Ectodermal cell (in vitro differentiated cells): Measurements from ENCODE around the gene CENPX.

Experiments used
- H3K27ac ChIP-seq: 2 replicates; pipeline ENCODE4 v1.7.0; 2013; ENCODE audit warnings: mild to moderate bottlenecking, low read depth, low read length; ENCODE audit not compliant: insufficient read depth, poor library complexity, severe bottlenecking
- H3K27me3 ChIP-seq: 2 replicates; pipeline ENCODE4 v1.7.0; 2013; ENCODE audit warnings: mild to moderate bottlenecking, low read length; ENCODE audit not compliant: insufficient read depth, control insufficient read depth, poor library complexity, severe bottlenecking
- H3K36me3 ChIP-seq: one replicate; pipeline ENCODE4 v1.7.0; 2013; ENCODE audit warnings: low read length; ENCODE audit not compliant: control insufficient read depth, insufficient read depth
- H3K4me1 ChIP-seq: one replicate; pipeline ENCODE4 v1.7.0; 2013; ENCODE audit warnings: low read length; ENCODE audit not compliant: control insufficient read depth, insufficient read depth
- H3K4me3 ChIP-seq: 2 replicates; pipeline ENCODE4 v1.7.0; 2013; ENCODE audit warnings: low read depth, low read length, control low read depth; ENCODE audit not compliant: insufficient read depth
- H3K9me3 ChIP-seq: 2 replicates; pipeline ENCODE4 v1.7.0; 2013; ENCODE audit warnings: mild to moderate bottlenecking, low read length, moderate library complexity; ENCODE audit not compliant: control insufficient read depth
- WGBS, 2 experiments: methylation state at CpG; one replicate each; pipeline ENCODE4 v1.1.7; 2013; ENCODE audit warnings: missing lambda C conversion rate in 2 of 2; 5-methylcytosine and 5-hydroxymethylcytosine counted together

Gene CENPX

DNA sequence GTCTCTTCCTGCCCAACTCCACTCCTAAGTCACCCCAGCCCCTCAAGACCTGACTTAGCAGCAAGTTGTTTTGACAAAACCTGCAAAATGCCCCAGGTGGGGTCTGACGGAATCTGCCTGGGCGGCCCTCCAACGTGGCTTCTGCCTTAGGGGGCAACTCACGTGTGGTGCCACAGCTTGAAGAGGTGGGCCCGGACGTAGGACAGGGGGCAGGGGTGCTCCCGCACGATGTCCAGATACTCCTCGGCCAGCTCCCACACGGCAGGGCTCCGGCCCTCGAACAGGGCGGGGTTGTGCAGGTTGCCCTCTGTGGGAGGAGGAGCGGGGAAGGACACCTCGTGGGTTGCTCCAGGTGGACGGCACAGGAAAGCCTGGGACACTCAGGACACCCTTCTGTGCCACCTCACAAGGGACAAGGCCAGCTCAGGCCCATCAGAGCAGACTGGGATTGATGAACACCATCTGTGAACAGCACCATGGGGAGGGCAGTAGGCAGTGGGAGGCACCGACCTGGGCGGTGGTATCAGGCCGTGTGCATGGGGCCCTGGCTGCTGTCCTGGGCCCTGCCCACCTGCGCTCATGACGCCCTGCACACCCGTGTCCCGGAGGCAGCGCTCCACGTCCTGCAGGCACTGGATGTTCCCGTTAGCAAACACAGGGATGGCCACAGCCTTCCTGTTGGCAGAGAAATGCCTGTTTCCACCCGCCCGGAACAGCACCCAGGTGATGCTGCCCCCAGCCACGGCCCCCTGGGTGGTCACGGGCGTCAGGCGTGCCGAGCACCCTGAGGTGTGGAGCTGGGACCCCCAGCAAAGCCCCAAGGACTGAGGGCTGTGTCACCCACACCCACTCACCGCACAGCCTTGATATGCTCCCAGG lies 38.6 kb upstream of the CENPX start:
- no peaks in the 10 kb centered on the region for H3K9me3 ChIP-seq
- no peak overlapping the region for H3K4me3 ChIP-seq
- H3K27ac ChIP-seq: no peak overlapping the region
- 95% methylated on average over 34 of the region's 34 CpGs for WGBS, 2 experiments
- peaks cover 23% of the 10 kb centered on the region for H3K36me3 ChIP-seq
- H3K27me3 ChIP-seq: no peaks in the 10 kb centered on the region
- peaks cover 5% of the 10 kb centered on the region for H3K4me1 ChIP-seq

DNA sequence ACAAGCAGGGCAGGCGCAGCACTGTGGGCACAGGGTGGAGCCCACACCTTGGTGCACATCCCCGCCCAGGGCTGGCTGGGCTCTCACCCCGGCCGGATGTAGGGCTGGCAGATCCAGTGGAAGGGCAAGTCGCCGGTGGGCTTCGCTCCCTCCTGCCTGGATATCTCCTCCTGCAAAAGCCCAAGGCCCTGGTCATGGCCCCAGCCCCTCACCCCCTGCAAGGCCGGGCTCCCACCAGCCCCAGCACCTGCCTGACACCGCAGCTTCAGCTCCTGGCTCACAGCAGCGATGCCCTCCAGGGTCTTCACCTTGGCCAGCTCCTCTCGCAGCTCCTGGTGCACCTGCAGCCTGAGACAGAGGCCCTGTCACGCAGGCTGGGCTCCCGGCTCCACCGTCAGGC lies 37.9 kb upstream of the CENPX start:
- no peak overlapping the region for H3K27ac ChIP-seq
- WGBS, 2 experiments: 91 to 93% methylated on average over 14 of the region's 14 CpGs
- H3K9me3 ChIP-seq: no peaks in the 10 kb centered on the region
- H3K4me3 ChIP-seq: no peak overlapping the region
- H3K27me3 ChIP-seq: no peaks in the 10 kb centered on the region
- H3K36me3 ChIP-seq: peaks cover 30% of the 10 kb centered on the region
- H3K4me1 ChIP-seq: peaks cover 5% of the 10 kb centered on the region

DNA sequence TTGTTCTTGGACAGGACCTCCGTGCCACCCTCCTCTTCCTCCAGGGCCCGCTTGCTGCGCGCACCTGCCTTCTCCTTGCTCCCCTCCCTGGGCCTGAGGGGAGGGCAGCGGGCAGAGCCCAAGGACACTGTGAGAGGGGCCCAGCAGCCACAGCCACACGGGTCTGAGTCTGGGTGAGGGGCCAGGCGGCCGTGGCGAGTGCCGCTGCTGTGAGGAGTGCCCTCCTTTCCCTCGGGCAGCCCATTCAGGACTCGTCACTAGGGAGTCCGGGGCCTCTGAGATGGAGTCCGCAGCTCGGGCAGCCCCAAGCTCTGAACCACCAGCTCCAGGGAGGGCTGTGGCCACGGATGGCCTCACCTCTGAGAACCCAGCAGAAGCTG lies 37.3 kb upstream of the CENPX start:
- Histone ChIP-seq H3K27me3 (no peaks in the 10 kb centered on the region), H3K4me1 (peaks cover 5% of the 10 kb centered on the region), H3K9me3 (no peaks in the 10 kb centered on the region), H3K36me3 (peaks cover 34% of the 10 kb centered on the region), H3K4me3 (no peak overlapping the region), H3K27ac (no peak overlapping the region)
- 94% methylated on average over 16 of the region's 16 CpGs for WGBS, 2 experiments

DNA sequence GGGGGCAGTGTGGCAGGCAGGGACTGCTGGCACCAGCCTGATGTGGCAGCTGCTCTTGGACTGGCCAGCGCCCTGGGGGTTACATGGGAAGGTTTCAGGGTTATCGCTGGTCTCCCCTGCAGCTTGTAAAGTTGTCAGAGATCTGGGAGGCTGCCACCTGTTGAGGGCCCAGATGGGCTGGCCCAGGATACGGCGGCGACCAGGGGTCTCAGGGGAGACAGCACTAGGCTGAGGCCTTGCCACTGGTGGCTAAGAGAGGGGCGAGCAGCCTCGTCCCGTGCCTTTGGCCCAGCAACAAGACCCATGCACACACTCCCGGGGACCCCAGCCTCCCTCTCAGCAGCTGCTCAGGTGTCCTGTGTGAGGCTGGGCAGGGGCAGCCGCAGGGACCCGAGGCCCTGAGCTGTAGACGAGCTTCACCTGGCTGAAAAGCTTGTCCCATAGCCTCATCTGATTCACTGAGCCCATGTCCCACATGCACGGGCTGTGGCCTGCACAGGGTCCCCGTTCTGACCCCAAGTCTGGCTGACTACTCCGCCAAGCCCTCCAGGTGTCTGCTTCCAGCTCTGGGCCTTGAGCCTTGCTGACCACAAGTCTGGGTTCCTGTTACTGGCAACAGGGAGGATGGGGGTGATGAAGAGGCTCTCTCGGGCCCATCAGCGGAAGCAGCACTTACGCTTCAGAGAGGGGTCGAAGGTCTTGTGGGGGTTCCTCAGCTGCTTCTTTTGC lies 36.8 kb upstream of the CENPX start:
- Histone ChIP-seq H3K4me1 (no peaks in the 10 kb centered on the region), H3K36me3 (peaks cover 40% of the 10 kb centered on the region), H3K27me3 (no peaks in the 10 kb centered on the region), H3K27ac (no peak overlapping the region), H3K4me3 (no peak overlapping the region), H3K9me3 (no peaks in the 10 kb centered on the region)
- 93 to 94% methylated on average over 19 of the region's 19 CpGs for WGBS, 2 experiments

DNA sequence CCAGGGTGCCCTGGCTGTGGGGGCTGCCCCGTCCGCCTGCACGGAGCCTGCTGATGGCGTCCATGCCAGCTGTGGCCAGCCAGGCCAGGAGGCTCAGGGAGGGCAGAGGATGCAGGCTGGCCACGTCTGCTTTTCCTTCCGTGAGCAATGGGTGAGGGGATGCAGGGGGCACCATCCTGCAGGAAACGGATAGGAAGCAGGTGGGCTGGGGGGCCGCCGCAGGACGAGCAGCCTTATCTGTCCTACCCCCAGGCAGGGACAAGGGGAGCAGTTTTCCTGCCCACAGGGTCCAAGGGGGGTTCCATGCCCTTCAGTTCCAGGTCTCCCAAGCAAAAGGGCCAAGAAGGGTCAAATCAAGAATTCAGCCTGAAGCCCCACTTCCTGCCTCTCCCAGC lies 36.2 kb upstream of the CENPX start:
- Histone ChIP-seq H3K27me3 (no peaks in the 10 kb centered on the region), H3K4me3 (no peak overlapping the region)
- 95% methylated on average over 10 of the region's 10 CpGs for WGBS, 2 experiments

DNA sequence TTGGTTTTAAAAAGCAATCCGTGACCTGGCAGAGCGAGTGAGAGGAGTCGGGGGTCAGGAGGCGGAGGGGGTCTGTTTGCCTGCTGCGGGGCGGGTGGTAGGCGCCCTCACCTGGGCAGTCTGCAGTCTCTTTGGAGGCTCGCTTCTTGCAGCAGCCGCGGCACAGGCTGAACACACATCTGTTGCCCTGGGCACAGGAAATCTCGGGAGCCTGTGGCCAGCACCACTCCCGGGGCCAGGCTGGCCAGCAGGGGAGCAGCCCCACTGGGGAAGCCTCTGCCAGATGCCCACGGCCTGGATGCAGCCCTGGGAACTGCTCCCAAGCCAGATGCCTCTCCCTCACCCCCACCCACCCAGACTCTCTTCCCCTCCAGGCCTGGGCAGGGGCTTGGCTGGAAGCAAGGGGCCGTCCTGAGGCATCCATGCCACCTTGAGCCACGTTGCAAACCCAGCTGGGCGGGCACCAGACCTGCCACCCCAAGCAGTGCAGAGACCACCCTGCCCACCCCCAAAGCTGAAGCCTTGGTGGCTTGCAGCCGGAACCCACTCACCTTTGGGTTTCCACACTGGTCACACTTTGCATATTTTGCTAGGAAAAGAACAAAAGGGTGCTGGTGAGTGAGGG lies 35.7 kb upstream of the CENPX start:
- H3K4me1 ChIP-seq: no peaks in the 10 kb centered on the region
- no peak overlapping the region for H3K4me3 ChIP-seq
- H3K27me3 ChIP-seq: no peaks in the 10 kb centered on the region
- no peak overlapping the region for H3K27ac ChIP-seq
- H3K36me3 ChIP-seq: peaks cover 50% of the 10 kb centered on the region
- WGBS, 2 experiments: 91 to 93% methylated on average over 17 of the region's 17 CpGs
- no peaks in the 10 kb centered on the region for H3K9me3 ChIP-seq

More for the DNA sequence above, 36.2 kb upstream of the CENPX start:
- Histone ChIP-seq H3K27ac (no peak overlapping the region), H3K9me3 (no peaks in the 10 kb centered on the region), H3K4me1 (no peaks in the 10 kb centered on the region), H3K36me3 (peaks cover 46% of the 10 kb centered on the region)

DNA sequence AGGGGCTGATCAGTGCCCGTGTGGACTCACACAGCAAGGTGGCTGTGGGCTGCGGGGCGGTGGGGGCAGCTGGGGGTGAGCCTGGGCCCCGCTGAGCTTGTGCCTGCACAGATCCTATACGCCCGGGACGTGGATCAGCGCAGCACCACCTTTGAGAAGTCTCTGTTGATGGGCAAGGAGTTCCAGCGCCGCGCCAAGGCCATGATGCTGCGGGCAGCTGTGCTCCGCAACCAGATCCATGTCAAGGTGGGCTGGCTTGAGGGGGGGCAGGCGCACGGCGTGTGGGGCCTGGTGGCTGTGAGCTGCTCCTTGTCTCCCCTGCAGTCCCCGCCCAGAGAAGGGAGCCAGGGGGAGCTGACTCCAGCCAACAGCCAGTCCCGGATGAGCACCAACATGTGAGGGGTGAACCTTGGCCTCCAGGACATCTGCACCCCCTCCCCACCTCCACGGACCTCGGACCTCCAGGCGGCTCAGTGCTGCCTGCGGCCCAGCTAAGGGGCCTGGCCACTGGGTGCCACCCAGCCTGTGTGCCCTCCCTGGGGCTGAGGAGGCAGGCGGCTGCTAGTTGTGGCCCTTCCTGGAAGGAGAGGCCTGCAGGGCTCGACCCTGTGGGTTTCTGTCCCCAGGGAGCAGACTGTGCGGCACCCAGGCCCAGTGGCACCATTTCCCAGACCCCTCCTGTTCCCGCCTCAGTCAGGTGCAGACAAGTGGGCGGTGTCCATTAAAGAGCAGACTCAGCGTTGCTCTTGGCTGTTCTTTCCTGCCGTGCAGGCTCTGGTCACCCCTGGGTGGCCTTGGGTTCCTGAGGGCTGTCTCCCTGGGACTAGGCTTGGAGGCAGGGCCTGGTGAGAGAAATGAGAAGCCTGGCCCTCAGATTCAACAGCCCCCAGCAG lies 34.3 kb upstream of the CENPX start:
- 95% methylated on average over 29 of the region's 29 CpGs for WGBS, 2 experiments

DNA sequence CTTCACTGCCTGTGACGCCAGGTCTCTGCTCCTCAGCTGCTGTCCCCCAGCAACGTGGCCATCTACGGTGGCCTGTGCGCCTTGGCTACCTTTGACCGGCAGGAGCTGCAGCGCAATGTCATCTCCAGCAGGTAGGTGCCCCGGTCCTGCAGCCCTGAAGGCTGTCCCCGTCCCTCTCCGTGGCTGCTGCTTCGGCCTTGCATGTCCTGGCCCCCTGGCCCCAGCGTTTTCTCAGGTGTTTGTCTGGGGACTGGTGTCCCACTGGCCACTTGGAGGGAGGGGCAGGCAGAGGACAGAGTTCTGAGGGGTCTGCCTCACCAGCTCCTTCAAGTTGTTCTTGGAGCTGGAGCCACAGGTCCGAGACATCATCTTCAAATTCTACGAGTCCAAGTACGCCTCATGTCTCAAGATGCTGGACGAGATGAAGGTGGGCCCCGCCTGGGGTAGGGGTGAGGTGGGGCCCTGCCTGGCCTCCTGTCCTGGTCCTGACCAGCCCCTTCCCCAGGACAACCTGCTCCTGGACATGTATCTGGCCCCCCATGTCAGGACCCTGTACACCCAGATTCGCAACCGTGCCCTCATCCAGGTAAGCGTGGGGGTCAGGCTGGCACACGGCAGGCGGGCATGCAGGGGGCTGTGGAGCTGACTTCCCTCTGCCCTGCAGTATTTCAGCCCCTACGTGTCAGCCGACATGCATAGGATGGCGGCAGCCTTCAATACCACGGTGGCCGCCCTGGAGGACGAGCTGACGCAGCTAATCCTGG lies 33.5 kb upstream of the CENPX start:
- WGBS, 2 experiments: 94 to 95% methylated on average over 28 of the region's 28 CpGs
- Histone ChIP-seq H3K4me1 (peaks cover 4% of the 10 kb centered on the region), H3K4me3 (no peak overlapping the region), H3K27ac (no peak overlapping the region), H3K9me3 (no peaks in the 10 kb centered on the region), H3K27me3 (no peaks in the 10 kb centered on the region), H3K36me3 (peaks cover 50% of the 10 kb centered on the region)

More for the DNA sequence above, 34.3 kb upstream of the CENPX start:
- Histone ChIP-seq H3K36me3 (peaks cover 50% of the 10 kb centered on the region), H3K9me3 (no peaks in the 10 kb centered on the region), H3K27me3 (no peaks in the 10 kb centered on the region), H3K27ac (no peak overlapping the region), H3K4me1 (peaks cover 4% of the 10 kb centered on the region), H3K4me3 (no peak overlapping the region)
